GM12801 (cell line): Measurements from ENCODE around the gene RBMS3.

Experiments used
- TF ChIP-seq, protein P1 (sequence below): IDR thresholded peaks from one replicate; pipeline ENCODE4 v1.5.1; 2011; ENCODE audit warnings: control low read depth; ENCODE audit not compliant: insufficient read length; ENCODE audit errors: extremely low read depth

RBMS3 gene

GRCh38 chr3:29414468-29415224 is 133.8 kb downstream of the RBMS3 start:
- TF ChIP-seq, protein P1, sequence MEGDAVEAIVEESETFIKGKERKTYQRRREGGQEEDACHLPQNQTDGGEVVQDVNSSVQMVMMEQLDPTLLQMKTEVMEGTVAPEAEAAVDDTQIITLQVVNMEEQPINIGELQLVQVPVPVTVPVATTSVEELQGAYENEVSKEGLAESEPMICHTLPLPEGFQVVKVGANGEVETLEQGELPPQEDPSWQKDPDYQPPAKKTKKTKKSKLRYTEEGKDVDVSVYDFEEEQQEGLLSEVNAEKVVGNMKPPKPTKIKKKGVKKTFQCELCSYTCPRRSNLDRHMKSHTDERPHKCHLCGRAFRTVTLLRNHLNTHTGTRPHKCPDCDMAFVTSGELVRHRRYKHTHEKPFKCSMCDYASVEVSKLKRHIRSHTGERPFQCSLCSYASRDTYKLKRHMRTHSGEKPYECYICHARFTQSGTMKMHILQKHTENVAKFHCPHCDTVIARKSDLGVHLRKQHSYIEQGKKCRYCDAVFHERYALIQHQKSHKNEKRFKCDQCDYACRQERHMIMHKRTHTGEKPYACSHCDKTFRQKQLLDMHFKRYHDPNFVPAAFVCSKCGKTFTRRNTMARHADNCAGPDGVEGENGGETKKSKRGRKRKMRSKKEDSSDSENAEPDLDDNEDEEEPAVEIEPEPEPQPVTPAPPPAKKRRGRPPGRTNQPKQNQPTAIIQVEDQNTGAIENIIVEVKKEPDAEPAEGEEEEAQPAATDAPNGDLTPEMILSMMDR, result no peak

GRCh38 chr3:29415482-29416223 is 134.8 kb downstream of the RBMS3 start:
- TF ChIP-seq, protein P1, result no peak

- TF ChIP-seq, protein P1, result no peak
Observed at GRCh38 chr3:29416514-29416913, 135.6 kb downstream of the RBMS3 start.

DNA sequence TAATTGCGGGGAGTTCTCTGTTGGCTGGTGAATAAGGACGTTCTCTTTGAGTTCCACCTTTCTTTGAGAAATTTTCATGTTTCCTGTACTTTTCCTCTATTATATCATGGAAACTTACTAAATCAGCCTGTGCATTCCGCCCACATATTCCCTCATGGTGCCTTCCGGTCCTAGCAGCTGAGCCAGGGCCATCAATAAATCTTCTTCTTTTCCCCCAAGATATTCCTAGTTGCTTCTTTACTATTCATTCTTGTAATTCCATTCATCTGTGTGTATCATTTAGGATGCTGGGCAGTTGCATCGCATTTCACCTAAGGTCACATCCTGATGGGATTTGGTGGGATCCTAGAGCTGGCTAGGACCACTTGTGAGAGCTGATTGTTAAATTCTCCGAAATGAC is 139.2 kb downstream of the RBMS3 start:
- TF ChIP-seq, protein P1, result no peak

- TF ChIP-seq, protein P1, result no peak
Observed at GRCh38 chr3:29426302-29427226, 145.7 kb downstream of the RBMS3 start.

DNA sequence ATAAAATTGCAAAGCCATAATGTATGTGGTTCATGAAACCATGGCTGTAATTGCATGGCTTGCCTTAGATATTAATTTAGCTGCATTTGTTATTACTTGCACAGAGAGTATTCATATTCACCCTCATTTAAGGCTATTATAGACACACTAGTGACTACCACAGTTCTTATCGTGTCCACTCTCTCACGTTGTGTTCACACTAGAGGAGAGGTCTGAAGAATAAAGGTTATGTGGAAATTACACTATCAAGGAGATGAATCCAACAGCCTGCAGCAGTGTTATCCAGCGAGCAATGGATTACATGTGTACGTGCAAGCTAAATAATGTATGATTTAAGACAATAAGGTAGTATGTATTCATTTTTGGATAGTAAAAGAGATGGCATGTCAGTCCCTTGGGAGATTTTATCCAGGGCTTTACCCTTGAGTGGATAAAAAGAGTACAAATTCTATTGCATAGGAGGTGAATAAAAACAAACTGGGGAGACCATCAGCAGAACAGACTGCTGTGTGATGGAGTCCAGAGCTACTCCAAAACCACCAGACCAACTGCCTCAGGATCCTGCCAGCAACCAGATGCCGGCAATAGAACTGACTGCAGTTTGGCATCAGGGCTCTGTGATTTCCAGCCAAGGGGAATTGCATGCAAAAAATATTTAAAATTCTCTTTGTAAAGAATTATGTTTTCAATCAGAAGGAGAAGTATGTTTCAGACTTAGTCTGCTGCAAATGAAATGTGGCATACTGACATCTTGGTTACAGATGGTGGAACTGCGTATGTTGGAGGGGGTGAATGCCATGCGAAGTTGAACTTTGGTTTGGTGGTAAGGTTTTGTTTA is 146.6 kb downstream of the RBMS3 start:
- TF ChIP-seq, protein P1, result no peak
